CD4-positive, alpha-beta T cell treated with Interleukin-17A for 4 hours (primary cell): ENCODE results near the gene CEBPZ.
A peak's percentile ranks its signal among the peaks of the same experiment; 100 is the strongest.

Experiments
- DNase-seq: peaks from one replicate; pipeline ENCODE4 v3.0.0-alpha.2; 2020; ENCODE audit warnings: mixed read lengths

Gene CEBPZ

DNA sequence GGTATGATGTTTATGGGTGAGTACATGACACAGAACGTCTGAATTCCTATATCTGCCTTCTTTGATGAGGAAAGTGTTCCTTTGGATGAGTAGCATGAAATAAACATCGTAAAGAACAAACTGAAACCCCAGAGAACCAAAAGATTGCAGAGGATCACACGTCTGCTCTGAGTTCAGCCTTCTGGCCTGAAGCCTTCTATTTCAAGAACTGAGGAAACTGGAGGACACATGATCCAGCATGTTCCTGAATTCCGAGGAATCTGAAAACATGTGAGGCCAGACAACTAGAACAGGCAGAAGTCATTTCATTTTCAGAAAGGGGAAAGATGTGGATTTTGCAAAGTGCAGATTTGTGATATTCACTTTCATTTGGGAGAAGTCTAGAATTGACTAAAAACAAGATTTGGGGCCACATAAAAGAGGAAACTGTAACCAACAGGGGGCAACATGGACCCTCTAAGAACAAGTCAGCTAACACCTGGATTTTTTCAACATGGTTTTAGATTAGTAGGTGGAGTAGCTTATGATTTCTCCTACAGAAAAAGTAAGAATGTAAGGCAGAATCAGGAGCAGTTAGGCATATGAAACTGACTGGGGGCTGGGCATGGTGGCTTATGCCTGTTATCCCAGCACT, 51.3 kb downstream of the CEBPZ start:
- DNase-seq: no peak

DNA sequence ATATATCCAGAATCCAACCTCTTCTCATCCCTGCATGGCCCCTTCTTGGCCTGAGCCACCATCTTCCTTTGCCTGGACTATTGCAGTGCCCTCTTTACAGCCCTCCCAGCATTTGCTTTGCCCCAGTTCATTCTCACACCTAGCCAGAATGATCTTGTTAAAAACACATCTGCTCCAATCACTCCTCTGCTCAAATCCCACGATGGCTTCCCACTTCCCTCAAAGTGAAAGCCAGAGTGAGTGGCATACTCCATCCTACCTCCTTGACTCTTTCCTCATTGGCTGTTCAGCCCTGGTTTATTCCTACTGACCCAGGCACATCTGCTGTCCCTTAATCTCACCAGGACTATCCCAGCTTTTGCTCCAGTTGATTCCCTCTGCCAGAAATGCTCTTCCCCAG, 57.7 kb downstream of the CEBPZ start:
- DNase-seq: no peak

DNA sequence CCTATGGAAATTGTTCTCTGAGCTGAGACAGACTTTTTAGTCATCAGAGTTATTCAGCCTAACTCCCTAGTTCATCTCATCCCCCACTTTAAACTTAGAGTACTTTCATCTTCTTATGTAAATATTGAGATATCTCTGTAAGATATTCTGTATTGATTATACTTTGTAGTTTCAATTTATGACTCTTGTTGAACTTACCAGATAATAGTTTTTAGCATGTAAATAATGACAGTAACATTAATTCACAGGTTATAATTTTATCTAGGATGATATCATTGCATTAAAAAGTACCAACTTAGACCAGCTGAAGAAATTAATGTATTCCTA, 59.8 kb downstream of the CEBPZ start:
- no peak for DNase-seq

DNA sequence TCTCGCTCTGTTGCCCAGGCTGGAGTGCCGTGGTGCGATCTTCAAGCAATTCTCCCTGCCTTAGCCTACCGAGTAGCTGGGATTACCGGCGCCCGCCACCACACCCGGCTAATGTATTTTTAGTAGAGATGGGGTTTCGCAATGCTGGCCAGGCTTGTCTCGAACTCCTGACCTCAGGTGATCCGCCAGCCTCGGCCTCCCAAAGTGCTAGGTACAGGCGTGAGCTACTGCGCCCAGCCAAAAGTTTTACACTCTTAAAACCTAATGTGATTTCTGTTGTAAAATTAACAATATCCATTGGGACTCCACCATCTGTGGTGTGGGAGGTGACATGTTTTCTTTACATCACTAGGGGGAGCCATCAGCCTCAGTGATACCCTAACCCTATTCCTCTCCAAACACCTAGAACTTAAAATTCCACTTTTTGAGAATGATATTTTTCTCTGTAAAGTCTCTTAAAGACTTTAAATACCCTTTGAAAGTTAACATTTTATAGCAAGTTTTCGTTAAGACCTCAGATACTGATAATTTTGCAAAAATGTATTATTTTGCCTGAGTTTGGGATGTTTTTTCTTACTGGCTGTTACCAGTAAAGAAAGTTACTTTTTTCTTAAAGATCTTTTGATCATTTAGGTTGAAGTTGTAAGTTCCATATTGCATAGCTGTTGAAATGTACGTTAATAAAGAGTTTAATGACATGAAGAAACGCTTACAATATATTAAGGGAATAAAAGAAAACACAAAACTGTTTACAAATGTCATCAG, 63.0 kb downstream of the CEBPZ start:
- peak; percentile 40 for DNase-seq

DNA sequence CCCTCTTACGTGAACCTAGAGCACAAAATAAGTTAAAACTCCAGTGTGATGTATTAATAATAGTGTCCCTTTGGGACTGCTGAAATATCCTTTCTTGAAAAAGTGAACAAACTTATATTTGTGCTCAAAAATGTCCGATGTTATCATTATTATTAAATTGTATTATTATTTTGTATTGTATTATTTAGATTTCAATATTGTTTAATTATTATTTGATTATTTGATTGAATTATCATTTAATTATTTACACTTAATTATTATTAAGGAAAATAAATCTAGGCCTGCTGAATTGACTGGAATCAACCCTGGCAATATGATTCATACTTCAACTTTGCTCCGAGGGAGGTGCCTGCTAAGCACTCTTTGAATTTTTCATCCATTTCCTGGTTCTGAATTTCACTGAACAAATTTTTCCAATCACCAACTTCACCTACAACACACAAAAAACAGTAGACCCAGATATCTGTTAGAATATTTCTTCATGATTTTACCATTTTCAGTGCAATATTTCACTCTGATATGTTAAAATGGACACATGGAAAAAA, 63.7 kb downstream of the CEBPZ start:
- DNase-seq: no peak

DNA sequence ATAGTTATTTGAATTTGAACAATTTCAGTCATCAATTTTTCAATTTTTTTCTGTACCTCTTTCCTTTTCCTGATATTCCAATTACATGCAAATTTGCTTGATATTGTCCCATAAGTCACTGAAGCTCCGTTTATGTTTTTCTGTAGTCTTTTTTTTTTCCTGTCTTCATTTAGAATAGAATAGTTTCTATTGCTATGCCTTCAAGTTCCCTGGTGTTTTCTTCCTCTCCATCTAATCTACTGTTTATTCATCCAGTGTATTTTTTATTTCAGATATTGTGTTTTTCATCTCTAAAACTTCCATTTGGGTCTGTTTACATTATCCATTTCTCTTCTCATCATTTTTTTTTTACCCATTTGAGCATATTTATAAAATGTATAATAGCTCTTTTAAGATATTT, 66.6 kb downstream of the CEBPZ start:
- DNase-seq: no peak

DNA sequence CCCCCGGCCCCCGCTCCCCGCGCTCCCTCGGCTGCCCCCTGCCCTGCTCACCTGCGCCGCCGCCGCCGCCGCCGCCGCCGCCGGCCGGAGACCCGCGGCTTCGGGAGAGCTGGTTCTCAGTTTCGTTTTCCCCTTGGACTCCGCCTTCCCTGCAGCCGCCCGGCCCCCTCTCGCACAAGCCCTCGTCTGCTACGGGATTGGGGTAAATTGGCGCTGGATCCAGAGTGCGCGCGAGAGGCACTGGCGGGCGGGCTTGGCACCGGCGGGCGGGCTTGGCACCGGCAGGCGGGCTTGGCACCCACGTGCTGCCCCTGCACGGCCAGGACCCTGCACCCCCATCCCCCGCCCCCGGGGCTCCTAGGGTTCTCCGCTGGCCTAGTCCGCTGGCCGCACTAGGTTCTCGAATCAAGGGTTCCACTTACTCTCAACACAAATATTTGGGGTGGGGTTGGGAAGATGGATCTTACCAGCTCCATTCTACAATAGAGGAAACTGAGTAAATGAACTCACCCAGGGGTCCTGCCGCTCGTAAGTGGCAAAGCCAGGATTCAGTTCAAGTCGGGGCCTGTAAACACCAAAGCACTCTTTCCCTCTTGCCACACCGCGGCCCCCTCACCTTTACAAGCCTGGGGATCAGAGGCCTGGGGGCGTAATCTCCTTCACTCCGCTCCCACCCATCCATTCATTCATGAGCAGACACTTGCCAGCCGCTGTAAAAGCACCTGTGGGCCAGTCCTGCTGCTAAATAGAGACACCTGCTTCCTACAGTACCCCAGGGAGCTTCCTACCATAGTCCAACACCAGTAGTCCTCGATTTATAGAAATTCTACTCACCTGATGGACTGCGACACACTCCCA, 74.3 kb downstream of the CEBPZ start, which contains the start of gene EIF2AK2:
Gene EIF2AK2 (minus strand): TSS at position 124 of the 858 bp plus-strand sequence. CDS start 9,174 bp downstream, outside the sequence.
- peak; percentile 85 for DNase-seq

DNA sequence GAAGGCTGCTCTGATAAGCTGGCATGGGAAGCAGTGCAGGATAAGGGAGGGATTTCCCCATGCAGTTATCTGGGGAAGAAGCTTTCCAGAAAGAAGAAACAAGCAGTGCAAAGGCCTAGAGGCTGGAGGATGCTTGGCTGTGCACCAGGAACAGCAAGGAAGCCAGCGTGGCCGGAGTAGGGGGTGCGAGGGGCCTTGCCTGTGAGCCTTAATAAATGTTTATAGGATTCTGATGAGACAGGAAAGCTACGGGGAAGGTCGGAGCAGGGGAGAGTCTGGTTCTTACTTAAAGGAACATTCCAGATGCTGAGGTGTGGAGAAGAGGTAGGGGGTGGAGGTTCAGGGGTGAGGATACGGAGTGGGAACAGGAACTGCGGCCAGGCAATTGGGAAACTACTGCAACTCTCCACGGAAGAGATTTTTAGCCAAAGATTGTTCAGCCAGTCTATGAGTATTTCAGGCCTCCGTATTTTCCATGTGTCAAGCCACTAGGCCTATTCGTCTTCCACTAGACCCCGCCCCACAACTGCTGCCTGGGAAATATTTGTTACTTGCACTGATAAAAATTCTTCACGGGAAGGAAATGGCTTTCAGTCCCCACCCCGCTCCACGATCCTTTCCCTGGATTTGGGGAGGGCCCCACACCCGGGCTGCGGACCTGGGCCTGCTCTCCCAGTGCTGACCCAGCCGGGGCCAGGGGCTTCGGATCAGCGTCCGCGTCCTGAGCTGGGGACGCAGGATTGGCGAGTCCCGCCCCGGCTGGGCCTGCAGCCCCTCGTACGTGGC, 75.1 kb downstream of the CEBPZ start:
- DNase-seq: peak; percentile 39

DNA sequence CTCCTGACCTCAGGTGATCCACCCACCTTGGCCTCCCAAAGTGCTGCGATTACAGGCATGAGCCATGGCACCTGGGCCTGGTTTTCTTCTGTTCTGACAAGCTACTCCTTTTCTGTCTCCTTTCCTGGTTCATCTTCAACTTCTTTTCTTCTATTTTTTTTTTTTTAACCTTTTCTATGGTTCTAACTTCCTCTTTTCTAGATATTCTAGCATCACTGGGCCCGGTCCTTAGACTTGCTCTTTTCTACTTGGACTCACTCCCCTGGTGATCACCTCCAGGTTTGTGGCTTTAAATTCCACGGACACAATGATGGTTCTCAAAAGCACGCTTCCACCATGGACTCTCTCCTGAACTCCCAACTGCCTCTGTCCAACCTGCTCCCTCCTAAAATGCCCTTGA, 76.6 kb downstream of the CEBPZ start:
- no peak for DNase-seq

DNA sequence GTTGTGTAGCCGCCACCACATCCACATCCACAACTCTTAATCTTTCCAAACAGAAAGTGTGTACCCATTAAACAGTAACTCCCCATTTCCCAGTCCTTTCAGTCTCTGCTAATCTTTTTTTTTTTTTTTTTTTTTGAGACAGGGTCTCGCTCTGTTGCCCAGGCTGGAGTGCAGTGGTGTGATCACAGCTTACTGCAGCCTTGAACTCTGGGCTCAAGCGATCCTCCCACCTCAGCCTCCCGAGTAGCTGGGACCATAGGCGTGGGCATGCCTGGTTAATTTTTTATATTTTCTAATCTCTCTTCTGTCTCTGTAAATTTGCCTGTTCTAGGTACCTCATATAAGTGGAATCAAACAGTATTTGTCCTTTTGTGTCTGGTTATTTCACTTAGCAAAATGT, 78.2 kb downstream of the CEBPZ start:
- DNase-seq: no peak
